Measurements from ENCODE around the gene SPTSSA.

SPTSSA gene

DNA sequence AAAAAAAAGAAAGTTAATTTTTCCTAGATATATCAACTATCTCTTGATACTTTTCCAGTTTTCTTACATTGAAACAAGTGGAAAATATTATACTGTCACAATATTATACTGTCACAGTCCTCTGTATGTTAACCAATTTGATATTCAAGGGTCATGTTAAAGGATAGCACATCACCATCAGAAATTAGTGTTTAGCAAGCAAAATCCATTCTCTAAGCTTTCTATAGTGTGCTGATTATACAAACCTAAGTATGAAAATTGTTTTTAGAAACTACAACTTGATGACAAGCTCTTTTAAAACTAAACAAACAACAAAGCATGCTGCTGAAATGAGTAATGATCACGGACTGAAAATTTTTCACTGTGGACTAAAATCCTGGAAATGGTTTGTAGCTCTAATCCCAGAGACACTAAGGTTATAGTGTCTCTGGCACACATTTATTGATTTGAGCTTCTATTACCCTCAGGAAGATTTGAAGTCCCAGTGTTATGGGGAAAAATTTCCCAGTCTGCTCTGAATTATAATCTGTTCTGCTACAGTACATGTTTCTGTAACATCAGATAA, 9.7 kb downstream of the SPTSSA start:
- TF ChIP-seq, protein P1, sequence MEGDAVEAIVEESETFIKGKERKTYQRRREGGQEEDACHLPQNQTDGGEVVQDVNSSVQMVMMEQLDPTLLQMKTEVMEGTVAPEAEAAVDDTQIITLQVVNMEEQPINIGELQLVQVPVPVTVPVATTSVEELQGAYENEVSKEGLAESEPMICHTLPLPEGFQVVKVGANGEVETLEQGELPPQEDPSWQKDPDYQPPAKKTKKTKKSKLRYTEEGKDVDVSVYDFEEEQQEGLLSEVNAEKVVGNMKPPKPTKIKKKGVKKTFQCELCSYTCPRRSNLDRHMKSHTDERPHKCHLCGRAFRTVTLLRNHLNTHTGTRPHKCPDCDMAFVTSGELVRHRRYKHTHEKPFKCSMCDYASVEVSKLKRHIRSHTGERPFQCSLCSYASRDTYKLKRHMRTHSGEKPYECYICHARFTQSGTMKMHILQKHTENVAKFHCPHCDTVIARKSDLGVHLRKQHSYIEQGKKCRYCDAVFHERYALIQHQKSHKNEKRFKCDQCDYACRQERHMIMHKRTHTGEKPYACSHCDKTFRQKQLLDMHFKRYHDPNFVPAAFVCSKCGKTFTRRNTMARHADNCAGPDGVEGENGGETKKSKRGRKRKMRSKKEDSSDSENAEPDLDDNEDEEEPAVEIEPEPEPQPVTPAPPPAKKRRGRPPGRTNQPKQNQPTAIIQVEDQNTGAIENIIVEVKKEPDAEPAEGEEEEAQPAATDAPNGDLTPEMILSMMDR (conservative IDR thresholded peaks at IDR 0.05): no peak
- H3K27ac ChIP-seq: no peak overlapping the region

DNA sequence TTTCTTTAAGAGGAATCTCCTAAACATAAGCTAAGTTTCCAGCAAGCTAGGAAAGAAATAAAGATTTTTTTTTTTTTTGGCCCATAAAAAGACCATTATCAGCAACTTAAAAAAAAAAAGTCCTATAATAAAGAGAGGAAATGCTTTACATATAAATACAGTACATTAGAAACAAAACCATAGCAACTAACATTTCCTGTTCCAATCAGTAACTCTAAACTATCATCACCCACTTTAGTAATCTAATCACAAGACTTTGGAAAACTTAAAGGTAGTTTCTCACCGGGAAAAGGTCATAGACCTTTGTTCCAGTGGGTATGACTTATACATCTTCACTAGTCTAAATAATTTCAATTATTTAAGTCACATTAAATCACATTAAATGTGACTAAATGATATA, 11.1 kb downstream of the SPTSSA start:
- H3K27ac ChIP-seq: no peak overlapping the region
- TF ChIP-seq, protein P1 (conservative IDR thresholded peaks at IDR 0.05): no peak

DNA sequence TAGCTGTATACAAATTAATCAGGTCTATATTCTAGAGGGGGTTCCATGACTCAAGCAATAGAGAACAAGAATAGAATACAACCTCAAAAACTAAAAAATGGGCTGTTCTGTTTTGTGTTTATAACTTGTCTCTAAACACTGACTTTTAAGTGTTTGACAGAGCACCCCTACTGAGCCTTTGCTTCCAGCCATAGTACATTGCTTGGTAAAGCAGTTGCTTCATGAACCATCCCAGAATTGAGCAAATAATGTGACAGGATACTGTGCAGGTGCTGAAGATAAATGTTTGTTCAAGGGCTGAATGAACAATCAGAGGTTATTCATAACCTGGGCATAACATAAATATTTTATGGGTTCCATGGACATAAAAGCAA, 11.5 kb downstream of the SPTSSA start:
- H3K27ac ChIP-seq: no peak overlapping the region
- TF ChIP-seq, protein P1 (conservative IDR thresholded peaks at IDR 0.05): no peak

DNA sequence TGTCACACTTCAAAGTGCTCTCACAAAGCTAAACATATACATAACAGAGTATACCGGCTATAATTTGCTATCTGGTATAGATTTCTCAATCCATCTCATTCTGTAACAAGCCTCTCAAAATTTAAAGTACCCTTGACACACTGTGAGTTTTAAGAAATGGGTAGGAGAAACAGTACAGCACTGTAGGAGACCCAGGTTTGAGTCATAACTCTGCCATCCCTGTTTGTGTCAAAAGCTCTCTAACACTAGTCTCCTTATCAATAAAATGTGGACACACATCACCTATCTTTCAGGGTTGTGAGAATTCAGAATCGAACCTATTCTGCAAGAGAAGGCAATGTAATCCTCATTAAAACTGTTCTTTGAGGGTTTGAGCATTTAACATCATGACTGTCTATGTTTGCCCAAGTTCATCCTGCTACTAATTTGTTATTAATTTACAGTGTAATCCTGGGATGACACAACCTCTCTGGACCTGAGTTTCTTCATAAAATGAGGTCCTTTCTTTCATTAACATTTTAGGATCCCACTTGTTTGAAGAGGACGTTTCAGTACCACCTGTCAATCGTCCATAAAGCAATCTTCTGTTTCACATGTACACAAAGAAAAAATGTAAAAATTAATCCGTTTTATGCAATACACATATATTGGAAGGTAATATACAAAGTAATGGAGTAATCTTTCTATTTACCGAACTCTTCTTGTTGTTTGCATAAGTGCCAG, 12.1 kb downstream of the SPTSSA start:
- no peak overlapping the region for H3K27ac ChIP-seq

DNA sequence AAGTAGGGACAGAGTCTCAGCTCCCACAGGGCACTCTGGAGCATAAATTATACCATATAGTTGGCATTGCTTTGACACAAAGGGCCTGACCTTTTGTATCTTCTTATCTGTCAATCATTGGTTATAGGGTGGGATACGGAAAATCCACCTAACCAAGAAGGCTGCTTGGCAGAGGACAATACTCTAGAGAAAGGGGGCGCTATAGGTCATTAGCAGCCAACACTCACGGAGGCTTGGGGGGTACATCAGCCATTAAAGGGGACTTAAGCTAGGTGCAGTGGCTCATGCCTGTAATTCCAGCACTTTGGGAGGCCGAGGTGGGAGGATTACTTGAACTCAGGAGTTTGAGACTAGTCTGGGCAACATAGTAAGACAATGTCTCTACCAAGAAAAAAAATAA, 22.9 kb downstream of the SPTSSA start:
- no peak overlapping the region for H3K27ac ChIP-seq
- TF ChIP-seq, protein P1 (conservative IDR thresholded peaks at IDR 0.05): no peak

More for the DNA sequence above, 12.1 kb downstream of the SPTSSA start:
- TF ChIP-seq, protein P1 (conservative IDR thresholded peaks at IDR 0.05): no peak

DNA sequence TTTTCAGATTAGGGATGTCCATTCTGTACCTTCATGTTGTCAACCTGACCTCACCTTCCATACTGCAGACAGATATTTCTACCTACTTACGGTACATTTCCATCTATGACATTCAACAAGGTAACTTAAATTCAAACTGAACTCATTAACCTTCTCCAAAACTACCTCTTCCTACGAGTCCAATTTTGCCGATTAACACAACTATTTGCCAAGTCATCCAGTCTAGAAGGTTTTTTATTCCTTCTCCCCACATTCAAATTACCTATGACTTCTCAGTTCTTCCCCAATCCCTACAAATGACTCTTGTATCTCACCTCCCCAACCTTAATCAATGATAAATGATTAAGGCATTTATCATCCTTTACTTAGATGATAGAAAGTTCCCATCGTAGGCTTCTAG, 23.6 kb downstream of the SPTSSA start:
- TF ChIP-seq, protein P1 (conservative IDR thresholded peaks at IDR 0.05): no peak
- no peak overlapping the region for H3K27ac ChIP-seq

DNA sequence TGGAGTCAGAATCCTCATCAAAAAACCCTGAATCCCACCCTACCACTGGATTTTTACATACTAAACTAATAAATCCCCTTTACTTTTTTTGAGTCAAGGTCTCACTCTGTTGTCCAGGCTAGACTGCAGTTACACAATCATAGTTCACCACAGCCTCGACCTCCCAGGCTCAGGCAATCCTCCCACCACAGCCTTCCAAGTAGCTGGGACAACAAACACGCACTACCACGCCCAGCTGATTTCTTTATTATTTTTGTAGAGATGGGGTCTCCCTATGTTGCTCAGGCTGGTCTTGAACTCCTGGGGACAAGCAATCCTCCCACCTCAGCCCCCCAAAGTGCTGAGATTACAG, 24.3 kb downstream of the SPTSSA start:
- no peak overlapping the region for H3K27ac ChIP-seq
- TF ChIP-seq, protein P1 (conservative IDR thresholded peaks at IDR 0.05): no peak
